ES-I3 (cell line): ENCODE results near the gene DDAH1.
"Not testable (repeated sequence)": the region's sequence is repeated elsewhere in the genome, so short reads cannot be mapped to it uniquely, and the experiment has no call there.

Experiments
- H3K36me3 ChIP-seq: 2 replicates; pipeline ENCODE4 v1.6.1; 2013; ENCODE audit warnings: mild to moderate bottlenecking, low read length, control low read depth, moderate library complexity; ENCODE audit not compliant: insufficient read depth
- H3K4me1 ChIP-seq: 2 replicates; pipeline ENCODE4 v1.6.1; 2013; ENCODE audit warnings: mild to moderate bottlenecking, control low read depth, low read length; ENCODE audit not compliant: insufficient read depth
- H3K9ac ChIP-seq: 2 replicates; pipeline ENCODE4 v1.6.1; 2013; ENCODE audit warnings: low read depth, mild to moderate bottlenecking, low read length, moderate library complexity
- H3K9me3 ChIP-seq: 2 replicates; pipeline ENCODE4 v1.6.1; 2013; ENCODE audit warnings: mild to moderate bottlenecking, low read length, moderate library complexity; ENCODE audit not compliant: control insufficient read depth, insufficient read depth

DDAH1 gene

GRCh38 chr1:85360730-85361493 is 104.0 kb downstream of the DDAH1 start:
- Histone ChIP-seq H3K36me3 (no peaks in the 10 kb centered on the region), H3K9me3 (no peaks in the 10 kb centered on the region), H3K9ac (no peak overlapping the region), H3K4me1 (no peaks in the 10 kb centered on the region)

- H3K9ac ChIP-seq = no peak overlapping the region
- no peaks in the 10 kb centered on the region for H3K4me1 ChIP-seq
- H3K9me3 ChIP-seq = no peaks in the 10 kb centered on the region
- H3K36me3 ChIP-seq = no peaks in the 10 kb centered on the region
Observed at GRCh38 chr1:85359874-85360721, 104.9 kb downstream of the DDAH1 start.

- Histone ChIP-seq H3K4me1 (no peaks in the 10 kb centered on the region), H3K9ac (no peak overlapping the region), H3K9me3 (no peaks in the 10 kb centered on the region), H3K36me3 (no peaks in the 10 kb centered on the region)
Observed at GRCh38 chr1:85358702-85359438, 106.1 kb downstream of the DDAH1 start.

GRCh38 chr1:85357817-85358216 is 107.1 kb downstream of the DDAH1 start:
- H3K4me1 ChIP-seq = no peaks in the 10 kb centered on the region
- no peaks in the 10 kb centered on the region for H3K9me3 ChIP-seq
- H3K9ac ChIP-seq = no peak overlapping the region
- no peaks in the 10 kb centered on the region for H3K36me3 ChIP-seq

GRCh38 chr1:85356130-85356529 is 108.8 kb downstream of the DDAH1 start:
- Histone ChIP-seq H3K9me3 (no peaks in the 10 kb centered on the region), H3K36me3 (no peaks in the 10 kb centered on the region; the same call in 1 of the 2 replicates), H3K9ac (no peak overlapping the region), H3K4me1 (no peaks in the 10 kb centered on the region)

- H3K9ac ChIP-seq = no peak overlapping the region
- H3K4me1 ChIP-seq = peaks cover 6% of the 10 kb centered on the region; the same call in 1 of the 2 replicates
- H3K36me3 ChIP-seq = peaks cover 7% of the 10 kb centered on the region; the same call in 1 of the 2 replicates
- H3K9me3 ChIP-seq = no peaks in the 10 kb centered on the region
Observed at GRCh38 chr1:85352055-85352454, 112.9 kb downstream of the DDAH1 start.

GRCh38 chr1:85351202-85351828 is 113.6 kb downstream of the DDAH1 start:
- Histone ChIP-seq H3K9me3 (no peaks in the 10 kb centered on the region), H3K36me3 (peaks cover 7% of the 10 kb centered on the region; the same call in 1 of the 2 replicates), H3K9ac (no peak overlapping the region), H3K4me1 (peaks cover 6% of the 10 kb centered on the region; the same call in 1 of the 2 replicates)

GRCh38 chr1:85349224-85349623 is 115.7 kb downstream of the DDAH1 start:
- no peak overlapping the region for H3K9ac ChIP-seq
- peaks cover 8% of the 10 kb centered on the region for H3K4me1 ChIP-seq
- H3K36me3 ChIP-seq = peaks cover 7% of the 10 kb centered on the region; the same call in 1 of the 2 replicates
- no peaks in the 10 kb centered on the region for H3K9me3 ChIP-seq

GRCh38 chr1:85347908-85348307 is 117.1 kb downstream of the DDAH1 start:
- Histone ChIP-seq H3K36me3 (peaks cover 7% of the 10 kb centered on the region; the same call in 1 of the 2 replicates), H3K9me3 (no peaks in the 10 kb centered on the region), H3K4me1 (peaks cover 16% of the 10 kb centered on the region), H3K9ac (no peak overlapping the region)

- not testable (repeated sequence) for H3K9me3 ChIP-seq, H3K9ac ChIP-seq, H3K36me3 ChIP-seq
- H3K4me1 ChIP-seq = peaks cover 22% of the 10 kb centered on the region
Observed at GRCh38 chr1:85347275-85347674, 117.7 kb downstream of the DDAH1 start.

- Histone ChIP-seq H3K36me3 (peaks cover 4% of the 10 kb centered on the region; the same call in 1 of the 2 replicates), H3K4me1 (peaks cover 30% of the 10 kb centered on the region), H3K9ac (no peak overlapping the region), H3K9me3 (no peaks in the 10 kb centered on the region)
Observed at GRCh38 chr1:85344256-85344694, 120.7 kb downstream of the DDAH1 start.

GRCh38 chr1:85343612-85344255 is 121.2 kb downstream of the DDAH1 start:
- Histone ChIP-seq H3K9ac (no peak overlapping the region; the same call in 1 of the 2 replicates), H3K9me3 (no peaks in the 10 kb centered on the region), H3K4me1 (peaks cover 34% of the 10 kb centered on the region), H3K36me3 (0 out of 2 replicates have a peak, but pooled peaks cover 4% of the 10 kb centered on the region)

GRCh38 chr1:85343213-85343611 is 121.7 kb downstream of the DDAH1 start:
- H3K4me1 ChIP-seq = peaks cover 39% of the 10 kb centered on the region
- H3K36me3 ChIP-seq = 0 out of 2 replicates have a peak, but pooled peaks cover 4% of the 10 kb centered on the region
- H3K9ac ChIP-seq = no peak overlapping the region; the same call in 1 of the 2 replicates
- no peaks in the 10 kb centered on the region for H3K9me3 ChIP-seq
